Measurements from ENCODE around the gene PNMA6E. TPM values are rescaled to one million over a fixed set of nuclear protein-coding genes. Genes with fewer than 3 reads are reported as not detected.

PNMA6E gene
- total RNA-seq, result not detected
- not detected for total RNA-seq (2013)
- total RNA-seq, result 0 to 0.08 (median 0) reads per million in 29 experiments

DNA sequence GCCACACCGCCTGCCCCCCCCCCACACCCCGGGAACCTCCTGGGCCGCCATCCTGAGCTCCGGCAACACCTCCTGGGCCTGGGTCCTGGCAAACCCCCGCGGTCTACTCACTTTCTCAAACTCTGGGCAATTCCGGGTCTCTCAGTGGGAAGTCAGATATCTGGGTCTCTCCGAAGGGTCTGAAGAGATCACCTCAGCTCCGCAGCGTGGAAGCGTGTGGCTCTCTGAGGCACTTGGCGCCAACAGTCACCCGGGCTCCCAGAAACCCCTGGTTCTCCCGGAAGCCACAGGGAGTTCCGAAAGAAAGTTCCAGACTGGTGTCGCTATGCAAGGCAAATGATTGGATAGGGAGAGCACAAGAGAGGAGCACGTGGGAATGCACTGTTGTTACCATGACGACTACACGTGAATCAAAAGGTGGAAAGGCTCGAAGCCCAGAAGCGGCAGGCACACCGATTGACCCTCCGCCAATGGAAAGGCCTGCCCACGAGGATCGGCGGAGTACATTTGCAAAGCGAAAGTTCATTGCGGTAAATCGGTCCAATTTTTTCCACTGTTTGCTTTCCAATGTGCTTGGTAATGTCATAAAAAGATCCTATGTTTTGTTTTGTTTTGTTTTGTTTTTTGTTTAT lies at the start of gene PNMA6E:
PNMA6E (minus strand) TSS at position 218 of the 632 bp plus-strand sequence. CDS start 2,501 bp downstream, outside the sequence.
- H3K9me3 ChIP-seq, result no peaks in the 10 kb centered on the region
- peaks cover 0 to 3% of the 10 kb centered on the region in 2 experiments for H3K4me1 ChIP-seq (ENCODE audit: control insufficient read depth in 1 of 2, extremely low read depth in 1 of 2, insufficient read depth in 2 of 2, low read length in 2 of 2)
- no peaks in the 10 kb centered on the region for H3K36me3 ChIP-seq (ENCODE audit: control insufficient read depth in 2 of 2, extremely low read depth in 1 of 2, insufficient read depth in 1 of 2, low read length in 1 of 2)
- Mint-ChIP-seq H3K27me3 (peaks cover 0 to 16% of the 10 kb centered on the region in 2 donors), H3K4me3 (no peak within 1 kb of the TSS), H3K4me1 (no peaks in the 10 kb centered on the region), H3K9me3 (no peaks in the 10 kb centered on the region), H3K36me3 (no peaks in the 10 kb centered on the region), H3K27ac (no peak within 1 kb of the TSS)
- WGBS (ENCODE audit: insufficient coverage), result 96% methylated on average over 16 of the region's 29 CpGs
- ChIA-PET POLR2A (no interaction called here), CTCF (no interaction called here)
- no peak for ATAC-seq (replicated peaks in 1 of 4)
- H3K4me3 ChIP-seq (ENCODE audit: control insufficient read depth in 1 of 2, extremely low read depth in 1 of 2, low read length in 1 of 2), result no peak within 1 kb of the TSS
- H3K27ac ChIP-seq (ENCODE audit: low read length), result no peak within 1 kb of the TSS
- DNase-seq, result no peak
- H3K27me3 ChIP-seq (replicated peaks in 1 of 2; ENCODE audit: control insufficient read depth in 2 of 2, extremely low read depth in 1 of 2, insufficient read depth in 2 of 2, low read length in 1 of 2), result peaks cover 0 to 3% of the 10 kb centered on the region in 2 experiments

DNA sequence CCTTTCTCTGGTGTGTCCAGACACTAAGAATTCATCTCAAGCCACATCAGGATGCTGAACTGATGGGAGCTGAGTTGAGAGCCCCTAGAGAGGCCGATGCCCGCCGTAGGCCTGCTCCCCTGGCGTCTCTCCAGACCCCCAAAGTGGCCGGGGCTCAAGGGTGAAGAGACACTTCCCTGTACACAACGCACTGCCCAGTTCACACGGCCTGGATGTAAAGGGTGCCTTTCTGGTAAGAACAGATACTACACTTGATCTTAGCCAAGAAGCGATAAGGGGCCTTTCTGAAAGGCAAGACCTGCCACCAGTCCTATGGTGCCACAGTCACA lies 49.8 kb upstream of the PNMA6E start:
- H3K36me3 Mint-ChIP-seq, result peaks cover 9% of the 10 kb centered on the region
- ATAC-seq (replicated peaks in 1 of 4), result no peak
- H3K27ac Mint-ChIP-seq, result no peak overlapping the region
- H3K27ac ChIP-seq (ENCODE audit: low read length), result no peak overlapping the region
- ChIA-PET CTCF (no interaction called here), POLR2A (no interaction called here)
- peaks cover 9 to 11% of the 10 kb centered on the region in 2 donors for H3K36me3 ChIP-seq (ENCODE audit: control insufficient read depth in 2 of 2, extremely low read depth in 1 of 2, insufficient read depth in 1 of 2, low read length in 1 of 2)
- no peaks in the 10 kb centered on the region for H3K9me3 Mint-ChIP-seq
- H3K27me3 Mint-ChIP-seq, result no peaks in the 10 kb centered on the region
- no CpG with 5 or more reads among the region's 8 CpGs for WGBS (ENCODE audit: insufficient coverage)
- no peaks in the 10 kb centered on the region for H3K27me3 ChIP-seq (replicated peaks in 1 of 2; ENCODE audit: control insufficient read depth in 2 of 2, extremely low read depth in 1 of 2, insufficient read depth in 2 of 2, low read length in 1 of 2)
- no peak overlapping the region for H3K4me3 ChIP-seq (ENCODE audit: control insufficient read depth in 1 of 2, extremely low read depth in 1 of 2, low read length in 1 of 2)
- H3K9me3 ChIP-seq, result no peaks in the 10 kb centered on the region
- H3K4me3 Mint-ChIP-seq, result no peak overlapping the region
- H3K4me1 Mint-ChIP-seq, result no peaks in the 10 kb centered on the region
- no peak for DNase-seq
- H3K4me1 ChIP-seq (ENCODE audit: control insufficient read depth in 1 of 2, extremely low read depth in 1 of 2, insufficient read depth in 2 of 2, low read length in 2 of 2), result no peaks in the 10 kb centered on the region

GRCh38 chrX:153450114-153450948 lies 49.2 kb upstream of the PNMA6E start:
- Histone ChIP-seq H3K9me3 (no peaks in the 10 kb centered on the region), H3K4me1 (ENCODE audit: control insufficient read depth in 1 of 2, extremely low read depth in 1 of 2, insufficient read depth in 2 of 2, low read length in 2 of 2) (no peaks in the 10 kb centered on the region), H3K27me3 (replicated peaks in 1 of 2; ENCODE audit: control insufficient read depth in 2 of 2, extremely low read depth in 1 of 2, insufficient read depth in 2 of 2, low read length in 1 of 2) (no peaks in the 10 kb centered on the region), H3K4me3 (ENCODE audit: control insufficient read depth in 1 of 2, extremely low read depth in 1 of 2, low read length in 1 of 2) (no peak overlapping the region), H3K36me3 (ENCODE audit: control insufficient read depth in 2 of 2, extremely low read depth in 1 of 2, insufficient read depth in 1 of 2, low read length in 1 of 2) (peaks cover 7 to 9% of the 10 kb centered on the region in 2 donors), H3K27ac (ENCODE audit: low read length) (no peak overlapping the region)
- H3K4me1 Mint-ChIP-seq, result no peaks in the 10 kb centered on the region
- no peaks in the 10 kb centered on the region for H3K9me3 Mint-ChIP-seq
- H3K36me3 Mint-ChIP-seq, result peaks cover 9% of the 10 kb centered on the region
- ChIA-PET CTCF (no interaction called here), POLR2A (no interaction called here)
- no peak for ATAC-seq (replicated peaks in 1 of 4)
- no peak overlapping the region for H3K27ac Mint-ChIP-seq
- DNase-seq, result no peak
- no peaks in the 10 kb centered on the region for H3K27me3 Mint-ChIP-seq
- WGBS (ENCODE audit: insufficient coverage), result 94% methylated on average over 12 of the region's 26 CpGs
- H3K4me3 Mint-ChIP-seq, result no peak overlapping the region

GRCh38 chrX:153449368-153450113 lies 48.4 kb upstream of the PNMA6E start:
- CTCF ChIA-PET, result interaction anchor here in 1 of 2 donors (0.6 kb wide), 1 partner anchor 63 kb away, joined by 3 read pairs; no protein-coding TSS in a partner anchor

GRCh38 chrX:153448556-153449367 lies 47.6 kb upstream of the PNMA6E start:
- ChIA-PET CTCF (interaction anchor here (0.5 to 0.6 kb wide), 2 partner anchors 12 to 62 kb away, joined by 3 read pairs; no protein-coding TSS in a partner anchor), POLR2A (no interaction called here)
- H3K27ac Mint-ChIP-seq, result no peak overlapping the region

More at GRCh38 chrX:153449368-153450113, 48.4 kb upstream of the PNMA6E start:
- no peaks in the 10 kb centered on the region for H3K4me1 ChIP-seq (ENCODE audit: control insufficient read depth in 1 of 2, extremely low read depth in 1 of 2, insufficient read depth in 2 of 2, low read length in 2 of 2)
- H3K27ac ChIP-seq (ENCODE audit: low read length), result no peak overlapping the region
- H3K27me3 ChIP-seq (replicated peaks in 1 of 2; ENCODE audit: control insufficient read depth in 2 of 2, extremely low read depth in 1 of 2, insufficient read depth in 2 of 2, low read length in 1 of 2), result no peaks in the 10 kb centered on the region
- no peaks in the 10 kb centered on the region for H3K9me3 ChIP-seq
- DNase-seq (no peak), ATAC-seq (replicated peaks in 1 of 4) (no peak)
- 96% methylated on average over 10 of the region's 15 CpGs for WGBS (ENCODE audit: insufficient coverage)
- no peaks in the 10 kb centered on the region for H3K9me3 Mint-ChIP-seq
- no peaks in the 10 kb centered on the region for H3K27me3 Mint-ChIP-seq
- H3K27ac Mint-ChIP-seq, result no peak overlapping the region
- POLR2A ChIA-PET, result no interaction called here
- no peak overlapping the region for H3K4me3 Mint-ChIP-seq
- peaks cover 9% of the 10 kb centered on the region for H3K36me3 Mint-ChIP-seq
- H3K4me1 Mint-ChIP-seq, result no peaks in the 10 kb centered on the region
- peaks cover 6 to 7% of the 10 kb centered on the region in 2 donors for H3K36me3 ChIP-seq (ENCODE audit: control insufficient read depth in 2 of 2, extremely low read depth in 1 of 2, insufficient read depth in 1 of 2, low read length in 1 of 2)
- no peak overlapping the region for H3K4me3 ChIP-seq (ENCODE audit: control insufficient read depth in 1 of 2, extremely low read depth in 1 of 2, low read length in 1 of 2)

GRCh38 chrX:153447581-153447960 lies 46.4 kb upstream of the PNMA6E start:
- Histone ChIP-seq H3K27me3 (replicated peaks in 1 of 2; ENCODE audit: control insufficient read depth in 2 of 2, extremely low read depth in 1 of 2, insufficient read depth in 2 of 2, low read length in 1 of 2) (no peaks in the 10 kb centered on the region), H3K4me3 (ENCODE audit: control insufficient read depth in 1 of 2, extremely low read depth in 1 of 2, low read length in 1 of 2) (no peak overlapping the region), H3K4me1 (ENCODE audit: control insufficient read depth in 1 of 2, extremely low read depth in 1 of 2, insufficient read depth in 2 of 2, low read length in 2 of 2) (no peaks in the 10 kb centered on the region), H3K9me3 (no peaks in the 10 kb centered on the region), H3K27ac (ENCODE audit: low read length) (no peak overlapping the region), H3K36me3 (ENCODE audit: control insufficient read depth in 2 of 2, extremely low read depth in 1 of 2, insufficient read depth in 1 of 2, low read length in 1 of 2) (peaks cover 5 to 6% of the 10 kb centered on the region in 2 donors)
- DNase-seq (no peak), ATAC-seq (replicated peaks in 1 of 4) (no peak)
- POLR2A ChIA-PET, result no interaction called here
- no peaks in the 10 kb centered on the region for H3K9me3 Mint-ChIP-seq
- CTCF ChIA-PET, result no interaction called here
- H3K4me1 Mint-ChIP-seq, result no peaks in the 10 kb centered on the region
- no peaks in the 10 kb centered on the region for H3K27me3 Mint-ChIP-seq
- peaks cover 9% of the 10 kb centered on the region for H3K36me3 Mint-ChIP-seq
- no peak overlapping the region for H3K27ac Mint-ChIP-seq
- 73% methylated on average over 3 of the region's 8 CpGs for WGBS (ENCODE audit: insufficient coverage)
- H3K4me3 Mint-ChIP-seq, result no peak overlapping the region

More at GRCh38 chrX:153448556-153449367, 47.6 kb upstream of the PNMA6E start:
- WGBS (ENCODE audit: insufficient coverage), result 96% methylated on average over 10 of the region's 21 CpGs
- Histone ChIP-seq H3K9me3 (no peaks in the 10 kb centered on the region), H3K27ac (ENCODE audit: low read length) (no peak overlapping the region), H3K27me3 (replicated peaks in 1 of 2; ENCODE audit: control insufficient read depth in 2 of 2, extremely low read depth in 1 of 2, insufficient read depth in 2 of 2, low read length in 1 of 2) (no peaks in the 10 kb centered on the region), H3K36me3 (ENCODE audit: control insufficient read depth in 2 of 2, extremely low read depth in 1 of 2, insufficient read depth in 1 of 2, low read length in 1 of 2) (peaks cover 6 to 7% of the 10 kb centered on the region in 2 donors), H3K4me1 (ENCODE audit: control insufficient read depth in 1 of 2, extremely low read depth in 1 of 2, insufficient read depth in 2 of 2, low read length in 2 of 2) (no peaks in the 10 kb centered on the region), H3K4me3 (ENCODE audit: control insufficient read depth in 1 of 2, extremely low read depth in 1 of 2, low read length in 1 of 2) (no peak overlapping the region)
- peaks cover 9% of the 10 kb centered on the region for H3K36me3 Mint-ChIP-seq
- no peaks in the 10 kb centered on the region for H3K4me1 Mint-ChIP-seq
- ATAC-seq (replicated peaks in 1 of 4), result no peak
- no peak overlapping the region for H3K4me3 Mint-ChIP-seq
- DNase-seq, result no peak
- no peaks in the 10 kb centered on the region for H3K9me3 Mint-ChIP-seq
- no peaks in the 10 kb centered on the region for H3K27me3 Mint-ChIP-seq

All from T-cell (primary cell).